ENCODE data around the gene LDAF1.

Gene LDAF1

GRCh38 chr16:21228361-21228872, 69.9 kb downstream of the LDAF1 start:
- in situ Hi-C loops (cut with MboI; ENCODE audit: low sequenced_read_pairs, unreplicated experiment) = no loop called here
- no peak for TF ChIP-seq CTCF (IDR thresholded peaks at IDR 0.05; ENCODE audit: borderline replicate concordance, control extremely low read depth, extremely low read depth, insufficient read depth, missing control alignments)
- no peak for DNase-seq (ENCODE audit: low spot score)
